ENCODE measurements around the gene MIA3.
A peak's percentile ranks its signal among the peaks of the same experiment; 100 is the strongest.
"Not testable (repeated sequence)": the region's sequence is repeated elsewhere in the genome, so short reads cannot be mapped to it uniquely, and the experiment has no call there.

The MIA3 gene

GRCh38 chr1:222622765-222623164, 4.9 kb downstream of the MIA3 start:
- no peak for DNase-seq (ENCODE audit: low read depth)

- no peak for DNase-seq (ENCODE audit: low read depth)
These were observed 5.6 kb downstream of the MIA3 start for GRCh38 chr1:222623458-222623857.

- DNase-seq (ENCODE audit: low read depth): no peak
These were observed 6.3 kb downstream of the MIA3 start for GRCh38 chr1:222624214-222624613.

GRCh38 chr1:222627232-222627631, 9.3 kb downstream of the MIA3 start:
- DNase-seq (ENCODE audit: low read depth): peak; percentile 67

- DNase-seq (ENCODE audit: low read depth): no peak
These were observed 12.1 kb downstream of the MIA3 start for GRCh38 chr1:222629921-222630535.

GRCh38 chr1:222631611-222632208, 13.8 kb downstream of the MIA3 start:
- no peak for DNase-seq (ENCODE audit: low read depth)

- DNase-seq (ENCODE audit: low read depth): no peak
These were observed 14.9 kb downstream of the MIA3 start for GRCh38 chr1:222632749-222633148.

GRCh38 chr1:222634180-222635013, 16.5 kb downstream of the MIA3 start:
- peak; percentile 80 for DNase-seq (ENCODE audit: low read depth)

- no peak for DNase-seq (ENCODE audit: low read depth)
These were observed 23.5 kb downstream of the MIA3 start for GRCh38 chr1:222641269-222641948.

- no peak for DNase-seq (ENCODE audit: low read depth)
These were observed 24.6 kb downstream of the MIA3 start for GRCh38 chr1:222642468-222642867.

- DNase-seq (ENCODE audit: low read depth): no peak
These were observed 25.7 kb downstream of the MIA3 start for GRCh38 chr1:222643606-222643937.

GRCh38 chr1:222643938-222644635, 26.2 kb downstream of the MIA3 start:
- DNase-seq (ENCODE audit: low read depth): peak; percentile 99

GRCh38 chr1:222644636-222644980, 26.7 kb downstream of the MIA3 start:
- no peak for DNase-seq (ENCODE audit: low read depth)

- no peak for DNase-seq (ENCODE audit: low read depth)
These were observed 34.8 kb downstream of the MIA3 start for GRCh38 chr1:222652676-222653075.

GRCh38 chr1:222653178-222653827, 35.4 kb downstream of the MIA3 start:
- no peak for DNase-seq (ENCODE audit: low read depth)

GRCh38 chr1:222654849-222655248, 37.0 kb downstream of the MIA3 start:
- DNase-seq (ENCODE audit: low read depth): peak; percentile 10

GRCh38 chr1:222656391-222657155, 38.7 kb downstream of the MIA3 start:
- no peak for DNase-seq (ENCODE audit: low read depth)

- DNase-seq (ENCODE audit: low read depth): no peak
These were observed 40.0 kb downstream of the MIA3 start for GRCh38 chr1:222657899-222658298.

GRCh38 chr1:222663431-222663934, 45.6 kb downstream of the MIA3 start:
- DNase-seq (ENCODE audit: low read depth): no peak

- peak; percentile 59 for DNase-seq (ENCODE audit: low read depth)
These were observed 48.1 kb downstream of the MIA3 start for GRCh38 chr1:222665964-222666363.

GRCh38 chr1:222668184-222668583, 50.3 kb downstream of the MIA3 start:
- not testable (repeated sequence) for DNase-seq (ENCODE audit: low read depth)
